GM19239 (cell line): ENCODE data around the gene SPON1.
A peak's percentile ranks its signal among the peaks of the same experiment; 100 is the strongest.

ENCODE experiments used
- DNase-seq: peaks from one replicate; pipeline ENCODE4 v3.0.0; 2011; ENCODE audit warnings: low spot score; ENCODE audit not compliant: insufficient read length
- FAIRE-seq: peaks from 2 replicates; lab custom pipeline; 2011; peaks lifted over from hg19 to GRCh38; lab: Jason Lieb, UNC

Gene SPON1

GRCh38 chr11:14304601-14305000 lies 342.1 kb downstream of the SPON1 start:
- no peak for DNase-seq
- FAIRE-seq, result no peak

- no peak for DNase-seq
- FAIRE-seq, result no peak
These were observed 343.1 kb downstream of the SPON1 start for GRCh38 chr11:14305649-14306048.

- DNase-seq, result no peak
- FAIRE-seq, result no peak
These were observed 344.0 kb downstream of the SPON1 start for GRCh38 chr11:14306481-14306880.

DNA sequence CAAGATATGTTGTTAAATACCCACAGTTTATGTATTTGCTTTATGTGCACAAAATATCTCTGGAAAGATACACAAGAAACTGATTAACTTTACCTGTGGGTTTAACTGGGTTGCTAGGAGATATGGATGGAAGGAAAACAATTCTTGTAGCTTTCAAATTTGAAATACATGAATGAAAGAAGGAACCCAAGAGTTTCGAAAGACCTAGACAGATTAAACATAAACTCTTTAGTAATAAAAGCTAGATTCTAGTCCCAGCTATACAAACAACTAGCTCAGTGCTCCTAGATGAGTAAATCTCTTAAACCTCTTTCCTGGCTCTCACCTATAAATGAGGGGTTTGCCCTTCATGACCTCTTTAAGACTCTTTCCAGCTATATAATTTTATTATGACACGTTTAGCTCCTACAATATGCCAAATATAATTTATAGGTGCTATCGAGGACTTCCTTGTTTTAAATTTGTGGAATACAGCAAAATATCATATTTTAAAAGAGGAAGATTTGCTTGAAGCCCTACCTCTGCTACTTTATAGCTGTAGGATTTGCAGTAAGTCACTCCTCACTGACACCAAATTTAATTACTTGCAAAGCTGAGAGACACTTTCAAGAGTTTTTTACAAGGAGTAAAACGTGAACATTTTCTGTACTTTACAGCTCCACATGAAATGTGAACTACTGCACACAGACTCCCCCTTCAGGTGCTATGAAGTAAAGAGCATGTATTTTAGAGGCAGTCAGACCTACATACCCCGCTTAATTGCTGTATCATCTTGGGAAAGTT lies 345.8 kb downstream of the SPON1 start:
- DNase-seq (no peak), FAIRE-seq (peak; percentile 68)

GRCh38 chr11:14308897-14309387 lies 346.4 kb downstream of the SPON1 start:
- no peak for DNase-seq
- FAIRE-seq, result no peak

- DNase-seq, result no peak
- peak; percentile 66 for FAIRE-seq
These were observed 347.1 kb downstream of the SPON1 start for GRCh38 chr11:14309425-14310192.

GRCh38 chr11:14310679-14311078 lies 348.2 kb downstream of the SPON1 start:
- FAIRE-seq (peak; percentile 73), DNase-seq (no peak)

DNA sequence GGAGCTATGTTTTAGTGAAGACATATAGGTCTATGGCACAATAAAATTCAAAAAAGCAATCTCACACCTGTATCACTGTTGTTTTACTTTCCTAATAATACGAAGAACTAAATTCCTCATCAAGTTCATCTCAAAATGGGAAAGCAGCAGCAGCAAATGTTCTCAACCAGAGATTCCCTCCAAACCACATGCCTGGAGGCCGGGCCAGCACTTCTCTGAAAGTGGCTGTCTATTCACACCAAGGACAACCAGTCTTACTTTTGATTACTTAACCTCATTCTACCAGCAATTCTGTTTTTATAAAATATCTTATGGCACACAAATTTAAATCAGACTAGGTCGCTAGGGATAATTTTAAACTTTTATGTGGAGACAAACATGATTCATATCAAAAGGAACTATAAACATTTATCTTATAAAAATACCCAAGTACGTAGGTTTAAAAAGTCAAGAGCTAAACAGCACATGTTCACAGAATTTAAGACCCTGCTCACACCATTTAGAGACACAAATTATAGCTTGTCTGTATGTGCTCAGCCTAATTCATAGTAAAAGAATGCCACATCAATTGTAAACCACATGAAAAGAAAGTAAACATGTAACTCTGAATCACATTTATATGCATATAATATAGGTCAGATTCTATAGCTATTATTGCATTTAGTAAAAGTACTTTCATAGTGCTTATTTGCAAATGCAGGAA lies 350.4 kb downstream of the SPON1 start:
- peak; percentile 8 for FAIRE-seq

GRCh38 chr11:14314127-14314526 lies 351.6 kb downstream of the SPON1 start:
- FAIRE-seq (peak; percentile 89), DNase-seq (no peak)

More for the DNA sequence above, 350.4 kb downstream of the SPON1 start:
- no peak for DNase-seq

DNA sequence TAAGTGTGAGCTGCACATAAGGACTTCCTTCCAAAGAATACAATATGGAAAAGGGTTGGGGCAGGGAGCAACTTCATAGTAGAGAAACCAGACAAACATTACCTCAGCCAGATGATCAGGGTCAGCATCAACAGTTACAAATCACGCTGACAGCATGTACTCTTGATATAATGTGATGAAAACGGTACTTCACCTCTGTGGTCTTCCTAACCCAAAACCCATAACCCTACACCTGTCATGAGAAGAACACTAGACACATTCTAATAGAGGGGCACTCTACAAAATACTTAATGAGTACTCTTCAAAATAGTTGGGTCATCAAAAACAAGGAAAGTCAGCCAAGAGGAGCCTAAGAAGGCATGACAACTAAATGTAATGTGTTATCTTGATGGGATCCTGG lies 352.6 kb downstream of the SPON1 start:
- DNase-seq (no peak), FAIRE-seq (peak; percentile 60)
